Fibroblast of lung (primary cell): ENCODE data around the gene NMNAT3. TPM values are rescaled to one million over a fixed set of nuclear protein-coding genes. Genes with fewer than 3 reads are reported as not detected.

Experiments used
- DNase-seq, 2 donors: peaks; one replicate each; pipeline versions ENCODE4 v3.0.0 to v3.0.0-alpha.2; 2010; ENCODE audit warnings: low read depth in 2 of 2
- H2AFZ ChIP-seq: 2 replicates; pipeline ENCODE4 v1.5.1; 2012; ENCODE audit warnings: low read length, control low read depth, inconsistent platforms
- H3K27ac ChIP-seq: 2 replicates; pipeline ENCODE4 v1.5.1; 2011; ENCODE audit warnings: low read length, control low read depth; ENCODE audit not compliant: insufficient read depth
- H3K27me3 ChIP-seq: 2 replicates; pipeline ENCODE4 v1.5.1; 2011; ENCODE audit warnings: mild to moderate bottlenecking, low read length; ENCODE audit not compliant: control insufficient read depth, insufficient read depth
- H3K36me3 ChIP-seq: 2 replicates; pipeline ENCODE4 v1.5.1; 2011; ENCODE audit warnings: low read length; ENCODE audit not compliant: control insufficient read depth, insufficient read depth
- H3K4me1 ChIP-seq: 2 replicates; pipeline ENCODE4 v1.5.1; 2011; ENCODE audit warnings: low read length; ENCODE audit not compliant: control insufficient read depth, insufficient read depth; ENCODE audit errors: extremely low read depth
- H3K4me2 ChIP-seq: 2 replicates; pipeline ENCODE4 v1.5.1; 2011; ENCODE audit warnings: low read length, control low read depth; ENCODE audit not compliant: insufficient read depth; ENCODE audit errors: extremely low read depth
- H3K4me3 ChIP-seq, 4 experiments: fragments of 200-600 bp in 1 of 4; sonication (generic) in 1 of 4; replicated peaks in 1 of 4; 2 replicates each; pipeline ENCODE4 v1.5.1; 2011 to 2016; ENCODE audit warnings: low read length in 4 of 4, low read depth in 3 of 4, mild to moderate bottlenecking in 3 of 4, control low read depth in 2 of 4, inconsistent platforms in 1 of 4, mixed read lengths in 1 of 4; ENCODE audit not compliant: insufficient read depth in 1 of 4; ENCODE audit errors: control extremely low read depth in 1 of 4
- H3K79me2 ChIP-seq: 2 replicates; pipeline ENCODE4 v1.5.1; 2012; ENCODE audit warnings: mild to moderate bottlenecking, low read length, inconsistent platforms; ENCODE audit not compliant: control insufficient read depth, insufficient read depth
- H3K9ac ChIP-seq: 2 replicates; pipeline ENCODE4 v1.5.1; 2011; ENCODE audit warnings: mild to moderate bottlenecking, low read length, control low read depth; ENCODE audit not compliant: insufficient read depth
- H3K9me3 ChIP-seq: 2 replicates; pipeline ENCODE4 v1.5.1; 2012; ENCODE audit warnings: low read depth, low read length; ENCODE audit not compliant: control insufficient read depth, insufficient read depth
- H4K20me1 ChIP-seq: 2 replicates; pipeline ENCODE4 v1.5.1; 2011; ENCODE audit warnings: low read length; ENCODE audit not compliant: control insufficient read depth, insufficient read depth; ENCODE audit errors: extremely low read depth
- CTCF ChIP-seq, 2 donors: IDR thresholded peaks in 1 of 2; conservative IDR thresholded peaks in 1 of 2; 1 replicate in 1 of 2; 2 replicates in 1 of 2; pipeline ENCODE4 v1.5.1; 2011 to 2012; ENCODE audit warnings: low read length in 2 of 2, control low read depth in 1 of 2, inconsistent platforms in 1 of 2, low read depth in 1 of 2, mild to moderate bottlenecking in 1 of 2
- EZH2 ChIP-seq: IDR thresholded peaks from 2 replicates; pipeline ENCODE4 v1.5.1; 2012; ENCODE audit warnings: low read length, control low read depth, mild to moderate bottlenecking; ENCODE audit errors: missing control alignments
- polyA plus RNA-seq, 2 donors: library from polyadenylated mRNA; depleted of rRNA in 1 of 2; stranded (reverse) in 1 of 2; unstranded in 1 of 2; fragments of >200 nt; gene quantifications; 2 replicates each; pipeline ENCODE4 v1.2.1, GENCODE V29; 2011 to 2012; ENCODE audit warnings: missing spikeins in 1 of 2
- total RNA-seq: library from RNA; depleted of rRNA; stranded (reverse); fragments of >200 nt; gene quantifications from 2 replicates; pipeline ENCODE4 v1.2.1, GENCODE V29; 2014

Gene NMNAT3
- total and polyA plus RNA-seq, 2 donors (not counting 1 experiment from before 2014, with no cell fraction given), result 0.68 to 2.5 TPM

- no peaks in the 10 kb centered on the region for H3K79me2 ChIP-seq
- no peaks in the 10 kb centered on the region for H4K20me1 ChIP-seq
- H2AFZ ChIP-seq, result no peak overlapping the region
- no peak overlapping the region for H3K4me3 ChIP-seq
- no peak for TF ChIP-seq CTCF (conservative IDR thresholded peaks at IDR 0.05 in 1 of 2, IDR thresholded peaks at IDR 0.05 in 1 of 2; ENCODE audit: low read depth in 1 of 2, low read length in 2 of 2)
- no peak for TF ChIP-seq EZH2
- no peaks in the 10 kb centered on the region for H3K36me3 ChIP-seq
- no peak overlapping the region for H3K9ac ChIP-seq
- H3K27ac ChIP-seq, result no peak overlapping the region
- H3K9me3 ChIP-seq, result no peaks in the 10 kb centered on the region
- DNase-seq, result no peak
- no peaks in the 10 kb centered on the region for H3K27me3 ChIP-seq
- no peak overlapping the region for H3K4me2 ChIP-seq
- H3K4me1 ChIP-seq, result no peaks in the 10 kb centered on the region
Observed at GRCh38 chr3:139687431-139687830, 9.7 kb upstream of the NMNAT3 start.

GRCh38 chr3:139686624-139687023, 8.9 kb upstream of the NMNAT3 start:
- Histone ChIP-seq H3K4me2 (no peak overlapping the region), H3K79me2 (no peaks in the 10 kb centered on the region), H3K9me3 (no peaks in the 10 kb centered on the region), H3K9ac (no peak overlapping the region), H3K4me3 (no peak overlapping the region), H2AFZ (no peak overlapping the region), H3K36me3 (no peaks in the 10 kb centered on the region), H3K27ac (no peak overlapping the region), H3K4me1 (no peaks in the 10 kb centered on the region), H3K27me3 (no peaks in the 10 kb centered on the region), H4K20me1 (no peaks in the 10 kb centered on the region)
- TF ChIP-seq CTCF (conservative IDR thresholded peaks at IDR 0.05 in 1 of 2, IDR thresholded peaks at IDR 0.05 in 1 of 2; ENCODE audit: low read depth in 1 of 2, low read length in 2 of 2), result no peak
- TF ChIP-seq EZH2, result no peak
- DNase-seq, result no peak

- DNase-seq, result no peak
- Histone ChIP-seq H4K20me1 (no peaks in the 10 kb centered on the region), H3K27me3 (no peaks in the 10 kb centered on the region), H2AFZ (no peak overlapping the region), H3K36me3 (no peaks in the 10 kb centered on the region), H3K4me2 (no peak overlapping the region), H3K9ac (no peak overlapping the region), H3K27ac (no peak overlapping the region), H3K79me2 (no peaks in the 10 kb centered on the region), H3K9me3 (no peaks in the 10 kb centered on the region), H3K4me1 (no peaks in the 10 kb centered on the region), H3K4me3 (no peak overlapping the region)
- no peak for TF ChIP-seq CTCF (conservative IDR thresholded peaks at IDR 0.05 in 1 of 2, IDR thresholded peaks at IDR 0.05 in 1 of 2; ENCODE audit: low read depth in 1 of 2, low read length in 2 of 2)
- TF ChIP-seq EZH2, result no peak
Observed at GRCh38 chr3:139686206-139686605, 8.4 kb upstream of the NMNAT3 start.
